GM15510 (cell line): ENCODE measurements around the gene XPA.

Source experiments
- POLR2A ChIP-seq: IDR thresholded peaks from 3 replicates; pipeline ENCODE4 v1.6.1; 2011; ENCODE audit warnings: borderline replicate concordance; ENCODE audit not compliant: insufficient read length; ENCODE audit errors: extremely low read depth

The XPA gene

DNA sequence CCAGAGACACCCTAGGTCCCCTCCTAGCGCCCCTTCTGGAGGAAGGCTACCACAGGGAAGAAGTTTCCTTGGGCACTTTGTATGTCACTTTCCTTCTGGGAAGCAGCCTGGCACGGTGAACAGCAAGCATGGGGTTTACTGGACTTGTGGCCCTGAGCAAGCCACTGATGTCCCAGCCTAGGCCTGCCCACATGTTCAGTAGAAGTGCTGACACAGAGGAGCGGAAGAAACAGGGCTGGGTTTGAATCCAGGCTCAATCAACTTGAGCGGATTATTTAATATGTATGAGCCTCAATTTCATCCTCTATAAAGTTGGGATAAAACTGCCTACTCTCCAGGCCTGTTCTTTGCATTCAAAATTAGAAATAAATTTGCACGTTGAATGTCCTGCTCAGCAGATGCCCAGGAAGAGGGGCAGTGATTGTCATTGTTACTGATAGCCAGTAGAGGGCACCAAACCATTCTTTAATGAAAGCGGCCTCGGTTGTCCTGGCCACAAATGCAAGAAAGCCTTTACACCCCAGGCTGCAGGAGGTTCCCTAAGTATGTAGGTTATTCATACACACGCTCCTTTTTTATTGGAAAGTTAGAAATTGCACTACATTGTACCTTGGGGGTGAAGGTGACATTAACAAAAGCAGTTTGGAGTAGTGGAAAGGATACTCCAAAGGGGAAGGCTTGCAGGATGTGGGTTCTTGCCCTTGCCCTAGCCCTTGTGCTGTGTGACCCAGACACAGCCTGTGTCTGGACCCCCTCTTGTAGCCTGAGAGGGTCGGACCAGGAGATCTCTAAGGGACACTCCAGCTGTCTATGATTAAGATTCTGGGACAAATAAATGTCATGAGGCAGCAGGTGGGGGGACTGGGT, 13.4 kb upstream of the XPA start:
- no peak for TF ChIP-seq POLR2A

DNA sequence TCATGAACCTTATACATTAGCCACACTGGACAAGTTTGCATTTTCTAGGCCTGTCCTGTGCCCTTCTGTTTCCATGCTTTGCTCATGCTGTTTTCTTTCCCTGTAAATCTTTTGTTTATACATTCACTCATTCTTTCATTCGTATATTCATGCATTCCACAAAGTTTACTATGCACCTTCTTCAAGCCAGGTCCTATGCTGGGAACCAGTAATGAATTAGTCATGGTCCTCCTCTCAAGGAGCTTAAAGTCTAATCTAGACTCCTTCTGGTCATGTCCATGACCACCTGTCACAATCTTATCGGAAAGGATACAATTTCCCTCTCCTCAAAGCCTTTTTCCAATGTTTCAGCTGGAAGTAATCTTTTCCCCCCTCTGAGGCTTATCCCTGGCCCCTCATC, 9.1 kb upstream of the XPA start:
- TF ChIP-seq POLR2A = no peak

GRCh38 chr9:97705354-97705950, 8.3 kb upstream of the XPA start:
- TF ChIP-seq POLR2A = no peak

- no peak for TF ChIP-seq POLR2A
Observed at GRCh38 chr9:97704851-97705250, 7.7 kb upstream of the XPA start.

- TF ChIP-seq POLR2A = no peak
Observed at GRCh38 chr9:97704345-97704677, 7.2 kb upstream of the XPA start.

GRCh38 chr9:97703437-97704344, 6.6 kb upstream of the XPA start:
- TF ChIP-seq POLR2A = no peak

GRCh38 chr9:97698865-97699264, 1.7 kb upstream of the XPA start:
- TF ChIP-seq POLR2A = no peak

- TF ChIP-seq POLR2A = no peak
Observed at GRCh38 chr9:97697837-97698236, 697 bp upstream of the XPA start.

- TF ChIP-seq POLR2A = no peak
Observed at GRCh38 chr9:97695995-97696802, 941 bp downstream of the XPA start.

DNA sequence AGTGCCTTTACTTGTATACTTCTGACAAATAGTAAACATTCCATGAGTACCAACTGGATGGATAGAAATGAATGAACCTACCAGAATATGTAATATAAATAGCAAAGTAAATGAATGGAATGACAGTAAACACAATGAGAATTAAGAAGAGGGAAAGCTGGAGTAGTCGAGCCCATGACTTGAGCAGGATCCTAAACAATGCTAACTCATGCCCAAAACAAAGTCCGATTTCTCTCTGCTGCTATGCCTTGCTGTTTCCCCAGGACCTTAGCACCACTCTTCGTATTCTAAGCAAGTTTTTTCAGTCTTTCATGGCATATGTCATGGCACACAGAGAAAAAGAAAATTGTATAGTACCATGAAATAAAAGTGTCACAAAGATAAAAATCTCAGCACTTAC, 1.8 kb downstream of the XPA start:
- TF ChIP-seq POLR2A = no peak

- TF ChIP-seq POLR2A = no peak
Observed at GRCh38 chr9:97694769-97695168, 2.4 kb downstream of the XPA start.

DNA sequence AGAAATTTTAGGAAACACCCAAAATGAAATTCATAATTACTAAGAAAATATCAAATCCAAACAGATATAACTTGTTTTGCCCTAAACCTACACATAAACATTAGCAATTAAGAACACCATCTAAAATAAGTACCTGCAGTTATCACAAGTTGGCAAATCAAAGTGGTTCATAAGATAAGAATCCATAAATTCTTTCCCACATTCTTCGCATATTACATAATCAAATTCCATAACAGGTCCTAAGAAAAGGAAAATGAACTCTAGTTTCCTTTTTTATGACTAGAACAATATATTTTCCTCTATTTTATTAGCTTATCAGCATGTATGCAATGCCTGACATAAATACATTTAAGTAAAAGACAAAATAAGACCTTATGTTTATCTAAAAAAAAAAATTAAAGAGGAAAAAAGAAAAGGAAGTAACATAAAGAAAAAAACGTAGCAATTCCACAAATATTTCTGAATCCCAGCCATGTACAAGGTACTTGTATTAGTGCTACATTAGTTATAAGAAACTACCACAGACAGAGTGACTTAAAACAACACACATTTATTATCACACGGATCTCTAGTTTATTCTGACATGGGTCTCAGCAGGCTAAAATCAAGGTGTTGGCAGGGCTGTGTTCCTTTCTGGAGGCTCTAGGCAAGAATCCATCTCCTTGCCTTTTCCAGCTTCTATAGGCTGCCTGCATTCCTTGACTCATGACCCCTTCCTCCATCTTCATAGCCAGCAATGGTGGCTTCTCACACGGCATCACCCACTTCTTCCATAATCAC, 7.5 kb downstream of the XPA start:
- TF ChIP-seq POLR2A = no peak

GRCh38 chr9:97688654-97689053, 8.5 kb downstream of the XPA start:
- TF ChIP-seq POLR2A = no peak

GRCh38 chr9:97682242-97682641, 14.9 kb downstream of the XPA start:
- no peak for TF ChIP-seq POLR2A
